ENCODE results near the gene KIRREL1.

Gene KIRREL1

DNA sequence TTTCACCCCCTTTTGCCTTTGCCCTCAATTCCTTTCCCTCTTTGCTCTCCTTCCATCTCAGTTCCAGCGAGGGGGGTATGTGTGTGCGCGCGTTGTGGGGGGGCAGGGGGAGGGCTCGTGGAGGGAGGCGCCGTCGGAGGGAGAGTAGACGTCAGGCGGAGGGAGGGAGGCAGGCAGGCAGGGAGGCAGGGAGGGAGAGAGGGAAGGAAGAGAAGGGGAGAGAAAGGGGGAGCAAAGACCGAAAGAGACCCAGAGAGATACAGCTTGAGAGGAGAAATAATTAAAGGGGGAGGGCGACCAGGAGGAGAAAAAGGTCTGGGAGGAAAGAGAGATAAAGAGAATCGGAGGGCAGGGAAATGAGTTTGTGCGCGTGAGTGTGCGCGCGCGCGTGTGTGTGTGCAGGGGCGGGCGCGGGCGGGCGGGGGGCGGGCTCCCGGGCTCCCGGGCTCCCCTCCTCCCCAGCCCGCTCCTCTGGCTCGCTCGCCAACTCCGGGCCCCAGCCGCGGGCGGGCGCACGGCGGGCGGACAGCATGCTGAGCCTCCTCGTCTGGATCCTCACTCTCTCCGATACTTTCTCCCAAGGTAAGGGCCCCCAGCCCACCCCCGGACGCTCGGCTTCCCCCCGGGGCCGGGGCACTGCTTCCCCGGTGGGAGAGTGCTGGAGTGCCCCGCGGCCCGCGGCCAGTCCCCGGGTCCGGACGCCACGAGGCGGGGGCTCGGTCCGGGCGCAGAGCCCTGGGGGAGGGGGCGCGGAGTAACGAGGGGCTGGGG, at the start of gene KIRREL1:
Gene KIRREL1 (plus strand): TSS at position 499 of the 771 bp plus-strand sequence. CDS start 32 bp downstream, at position 531.
- no peak within 1 kb of the TSS for H3K4me3 ChIP-seq (ENCODE audit: low read depth in 1 of 2, low read length in 1 of 2)
- no peaks in the 10 kb centered on the region for H3K9me3 ChIP-seq
- TF ChIP-seq, protein P1, sequence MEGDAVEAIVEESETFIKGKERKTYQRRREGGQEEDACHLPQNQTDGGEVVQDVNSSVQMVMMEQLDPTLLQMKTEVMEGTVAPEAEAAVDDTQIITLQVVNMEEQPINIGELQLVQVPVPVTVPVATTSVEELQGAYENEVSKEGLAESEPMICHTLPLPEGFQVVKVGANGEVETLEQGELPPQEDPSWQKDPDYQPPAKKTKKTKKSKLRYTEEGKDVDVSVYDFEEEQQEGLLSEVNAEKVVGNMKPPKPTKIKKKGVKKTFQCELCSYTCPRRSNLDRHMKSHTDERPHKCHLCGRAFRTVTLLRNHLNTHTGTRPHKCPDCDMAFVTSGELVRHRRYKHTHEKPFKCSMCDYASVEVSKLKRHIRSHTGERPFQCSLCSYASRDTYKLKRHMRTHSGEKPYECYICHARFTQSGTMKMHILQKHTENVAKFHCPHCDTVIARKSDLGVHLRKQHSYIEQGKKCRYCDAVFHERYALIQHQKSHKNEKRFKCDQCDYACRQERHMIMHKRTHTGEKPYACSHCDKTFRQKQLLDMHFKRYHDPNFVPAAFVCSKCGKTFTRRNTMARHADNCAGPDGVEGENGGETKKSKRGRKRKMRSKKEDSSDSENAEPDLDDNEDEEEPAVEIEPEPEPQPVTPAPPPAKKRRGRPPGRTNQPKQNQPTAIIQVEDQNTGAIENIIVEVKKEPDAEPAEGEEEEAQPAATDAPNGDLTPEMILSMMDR (IDR thresholded peaks at IDR 0.05): no peak
- H3K4me1 ChIP-seq (ENCODE audit: control insufficient read depth in 1 of 2, insufficient read depth in 1 of 2, low read depth in 1 of 2, low read length in 1 of 2): peaks cover 0 to 5% of the 10 kb centered on the region in 2 experiments
- H3K27ac ChIP-seq: no peak within 1 kb of the TSS
- H3K36me3 ChIP-seq: no peaks in the 10 kb centered on the region
- peaks cover 93% of the 10 kb centered on the region for H3K27me3 ChIP-seq

DNA sequence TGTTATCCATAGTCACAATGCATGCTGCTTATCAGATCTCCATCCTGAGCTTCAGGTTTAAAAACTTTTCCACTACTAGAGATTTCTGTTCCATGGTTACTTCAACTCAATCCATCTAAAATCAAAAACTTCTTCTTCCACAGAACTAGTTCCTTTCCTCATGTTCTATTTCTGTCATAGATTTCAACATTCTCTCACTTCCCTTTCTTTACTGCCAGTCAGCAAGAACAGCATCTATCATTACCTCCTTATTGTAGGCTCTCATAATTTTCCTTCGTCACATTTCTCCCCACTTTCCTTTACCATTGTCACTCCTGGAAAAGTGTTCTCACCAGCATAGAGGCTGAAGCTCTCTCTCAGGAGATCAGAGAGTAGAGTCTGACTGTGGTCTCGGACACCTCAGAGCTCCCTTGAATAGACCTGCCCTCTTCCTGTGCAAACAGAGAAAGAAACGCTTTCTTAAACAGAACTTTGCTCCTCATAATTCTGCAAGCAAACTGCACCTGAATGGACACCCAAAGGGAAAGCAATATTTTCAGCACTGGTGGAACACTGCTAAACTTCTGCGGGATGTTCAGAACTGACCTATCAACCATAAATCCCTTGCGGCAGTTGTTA, 48.7 kb upstream of the KIRREL1 start:
- peaks cover 0 to 8% of the 10 kb centered on the region in 2 experiments for H3K4me1 ChIP-seq (ENCODE audit: control insufficient read depth in 1 of 2, insufficient read depth in 1 of 2, low read depth in 1 of 2, low read length in 1 of 2)
- H3K36me3 ChIP-seq: no peaks in the 10 kb centered on the region
- no peak overlapping the region for H3K4me3 ChIP-seq (ENCODE audit: low read depth in 1 of 2, low read length in 1 of 2)
- no peak overlapping the region for H3K27ac ChIP-seq
- TF ChIP-seq, protein P1 (IDR thresholded peaks at IDR 0.05): no peak
- no peaks in the 10 kb centered on the region for H3K9me3 ChIP-seq
- H3K27me3 ChIP-seq: peaks cover 6% of the 10 kb centered on the region

DNA sequence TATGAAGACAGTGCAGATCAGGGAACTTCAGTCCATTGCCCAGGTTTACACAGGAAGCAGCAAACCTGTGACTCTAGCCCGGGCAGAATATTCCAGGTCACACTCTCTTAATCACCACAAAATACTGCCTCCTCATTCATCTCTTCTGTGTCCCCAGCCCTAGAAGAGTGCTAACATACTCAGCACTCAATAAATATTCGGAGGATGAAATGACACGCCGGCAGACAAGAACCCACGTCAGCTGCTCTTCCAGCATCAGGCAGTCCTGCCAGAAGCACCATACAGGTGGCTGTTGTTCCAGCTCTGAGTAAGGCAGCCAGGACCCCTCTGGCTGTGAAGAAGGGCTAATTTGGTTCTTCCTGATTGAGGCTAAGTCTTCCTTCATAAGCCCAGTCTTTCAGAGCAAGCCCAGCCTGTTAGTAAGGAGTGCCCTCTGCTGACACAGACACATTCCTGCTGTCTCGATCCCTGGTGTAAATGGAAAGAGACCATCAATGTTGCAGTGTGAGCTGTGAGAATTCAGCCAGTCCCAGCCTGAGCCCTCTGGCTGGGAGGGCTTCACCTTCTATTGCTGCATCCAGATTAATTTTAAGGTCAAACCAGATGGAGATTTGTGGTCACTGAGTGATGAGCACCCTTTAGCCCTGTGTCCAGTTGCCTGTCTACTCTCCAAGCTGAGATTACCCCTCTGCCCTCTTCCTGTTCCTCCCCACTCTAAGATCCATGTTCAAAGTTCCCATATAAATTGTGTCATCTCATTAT, 45.0 kb upstream of the KIRREL1 start:
- H3K27ac ChIP-seq: no peak overlapping the region
- H3K4me3 ChIP-seq (ENCODE audit: low read depth in 1 of 2, low read length in 1 of 2): no peak overlapping the region
- no peaks in the 10 kb centered on the region for H3K36me3 ChIP-seq
- TF ChIP-seq, protein P1 (IDR thresholded peaks at IDR 0.05): no peak
- H3K27me3 ChIP-seq: peaks cover 30% of the 10 kb centered on the region
- H3K4me1 ChIP-seq (ENCODE audit: control insufficient read depth in 1 of 2, insufficient read depth in 1 of 2, low read depth in 1 of 2, low read length in 1 of 2): peaks cover 0 to 8% of the 10 kb centered on the region in 2 experiments
- H3K9me3 ChIP-seq: no peaks in the 10 kb centered on the region

DNA sequence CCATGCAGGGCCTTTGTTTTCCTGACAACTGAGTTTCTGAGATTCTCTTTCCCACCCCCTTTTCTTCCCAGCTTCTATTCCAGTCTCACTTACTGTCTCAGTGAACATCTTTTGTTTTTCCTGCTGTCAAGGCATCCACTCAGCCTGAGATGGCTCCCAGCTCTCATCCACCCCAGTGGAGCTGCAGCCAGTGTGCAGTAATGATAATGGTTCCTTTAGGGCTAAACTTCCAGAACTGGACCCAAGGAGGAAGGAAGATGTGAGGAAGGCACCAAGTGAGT, 44.4 kb upstream of the KIRREL1 start:
- Histone ChIP-seq H3K27ac (no peak overlapping the region), H3K36me3 (no peaks in the 10 kb centered on the region), H3K27me3 (peaks cover 33% of the 10 kb centered on the region), H3K4me1 (ENCODE audit: control insufficient read depth in 1 of 2, insufficient read depth in 1 of 2, low read depth in 1 of 2, low read length in 1 of 2) (peaks cover 0 to 8% of the 10 kb centered on the region in 2 experiments), H3K4me3 (ENCODE audit: low read depth in 1 of 2, low read length in 1 of 2) (no peak overlapping the region), H3K9me3 (no peaks in the 10 kb centered on the region)
- TF ChIP-seq, protein P1 (IDR thresholded peaks at IDR 0.05): no peak

DNA sequence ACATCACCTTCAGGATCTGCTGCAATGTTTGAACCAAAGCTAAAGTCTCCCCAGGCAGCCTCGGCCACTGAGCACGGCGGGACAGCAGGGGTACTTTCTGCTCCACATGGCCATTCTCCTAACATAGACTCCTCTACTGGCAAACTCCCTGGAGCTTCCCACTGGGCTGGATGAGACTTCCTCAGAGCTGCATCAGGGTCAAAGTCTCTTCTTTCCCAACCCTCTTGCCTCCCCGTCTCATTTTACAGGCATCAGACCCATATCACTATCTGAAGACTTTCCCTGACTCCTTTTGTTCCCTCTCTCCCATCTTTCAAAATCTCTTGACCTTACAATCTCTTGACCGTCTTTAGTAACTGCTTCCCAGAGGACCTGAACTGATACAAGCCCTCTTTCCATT, 42.2 kb upstream of the KIRREL1 start:
- no peaks in the 10 kb centered on the region for H3K9me3 ChIP-seq
- no peaks in the 10 kb centered on the region for H3K36me3 ChIP-seq
- no peak overlapping the region for H3K27ac ChIP-seq
- peaks cover 4 to 7% of the 10 kb centered on the region in 2 experiments for H3K4me1 ChIP-seq (ENCODE audit: control insufficient read depth in 1 of 2, insufficient read depth in 1 of 2, low read depth in 1 of 2, low read length in 1 of 2)
- H3K27me3 ChIP-seq: peaks cover 33% of the 10 kb centered on the region
- H3K4me3 ChIP-seq (ENCODE audit: low read depth in 1 of 2, low read length in 1 of 2): no peak overlapping the region
- TF ChIP-seq, protein P1 (IDR thresholded peaks at IDR 0.05): no peak

Measured in neutrophil (primary cell).